ENCODE data around the gene ABCB11. TPM values are rescaled to one million over a fixed set of nuclear protein-coding genes. Genes with fewer than 3 reads are reported as not detected.

Gene ABCB11
- total RNA-seq, 1 donor from 2014 or later: 0.18 TPM

GRCh38 chr2:168897449-168897848, 133.7 kb downstream of the ABCB11 start:
- no peaks in the 10 kb centered on the region for H3K4me1 Mint-ChIP-seq
- no peaks in the 10 kb centered on the region for H3K36me3 Mint-ChIP-seq
- no peak for TF ChIP-seq CTCF (IDR thresholded peaks at IDR 0.05; ENCODE audit: unreplicated experiment)
- H3K27me3 Mint-ChIP-seq (ENCODE audit: low read depth): peaks cover 11% of the 10 kb centered on the region
- no peak overlapping the region for H3K27ac Mint-ChIP-seq
- H3K9me3 Mint-ChIP-seq: no peaks in the 10 kb centered on the region
- DNase-seq (ENCODE audit: low spot score in 2 of 2, unreplicated experiment in 2 of 2): no peak
- H3K4me3 Mint-ChIP-seq: no peak overlapping the region

DNA sequence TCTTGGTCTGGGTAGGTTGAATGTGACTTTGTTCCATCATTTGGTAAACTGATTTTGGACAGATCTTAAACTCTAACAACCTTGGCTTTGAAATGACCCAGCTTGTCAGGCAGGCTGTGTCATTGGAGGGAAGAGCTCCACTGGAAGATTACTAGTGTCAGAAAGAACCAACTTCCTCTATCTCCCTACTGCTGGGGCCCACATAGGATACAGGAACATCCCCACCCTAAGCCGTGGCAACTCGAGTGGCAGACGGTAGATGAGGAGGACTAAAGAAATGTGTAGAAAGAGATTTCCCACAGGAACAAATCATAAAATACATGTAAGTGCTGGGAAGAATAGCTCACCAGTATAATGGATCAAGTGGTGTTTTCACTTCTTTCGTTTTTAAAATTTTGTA, 134.3 kb downstream of the ABCB11 start:
- Mint-ChIP-seq H3K27ac (no peak overlapping the region), H3K4me1 (no peaks in the 10 kb centered on the region), H3K4me3 (no peak overlapping the region), H3K27me3 (ENCODE audit: low read depth) (peaks cover 16% of the 10 kb centered on the region), H3K36me3 (no peaks in the 10 kb centered on the region), H3K9me3 (no peaks in the 10 kb centered on the region)
- no peak for TF ChIP-seq CTCF (IDR thresholded peaks at IDR 0.05; ENCODE audit: unreplicated experiment)
- DNase-seq (ENCODE audit: low spot score in 2 of 2, unreplicated experiment in 2 of 2): no peak

- no peak for TF ChIP-seq CTCF (IDR thresholded peaks at IDR 0.05; ENCODE audit: unreplicated experiment)
- no peaks in the 10 kb centered on the region for H3K9me3 Mint-ChIP-seq
- no peak overlapping the region for H3K4me3 Mint-ChIP-seq
- H3K4me1 Mint-ChIP-seq: peaks cover 1% of the 10 kb centered on the region
- H3K27me3 Mint-ChIP-seq (ENCODE audit: low read depth): peaks cover 14% of the 10 kb centered on the region
- DNase-seq (ENCODE audit: low spot score in 2 of 2, unreplicated experiment in 2 of 2): no peak
- H3K36me3 Mint-ChIP-seq: no peaks in the 10 kb centered on the region
- no peak overlapping the region for H3K27ac Mint-ChIP-seq
These were observed 135.4 kb downstream of the ABCB11 start for GRCh38 chr2:168895771-168896170.

GRCh38 chr2:168894720-168895119, 136.4 kb downstream of the ABCB11 start:
- no peak for DNase-seq (ENCODE audit: low spot score in 2 of 2, unreplicated experiment in 2 of 2)
- Mint-ChIP-seq H3K27ac (no peak overlapping the region), H3K9me3 (no peaks in the 10 kb centered on the region), H3K27me3 (ENCODE audit: low read depth) (peaks cover 10% of the 10 kb centered on the region), H3K4me3 (no peak overlapping the region), H3K4me1 (peaks cover 10% of the 10 kb centered on the region), H3K36me3 (no peaks in the 10 kb centered on the region)
- TF ChIP-seq CTCF (IDR thresholded peaks at IDR 0.05; ENCODE audit: unreplicated experiment): no peak

DNA sequence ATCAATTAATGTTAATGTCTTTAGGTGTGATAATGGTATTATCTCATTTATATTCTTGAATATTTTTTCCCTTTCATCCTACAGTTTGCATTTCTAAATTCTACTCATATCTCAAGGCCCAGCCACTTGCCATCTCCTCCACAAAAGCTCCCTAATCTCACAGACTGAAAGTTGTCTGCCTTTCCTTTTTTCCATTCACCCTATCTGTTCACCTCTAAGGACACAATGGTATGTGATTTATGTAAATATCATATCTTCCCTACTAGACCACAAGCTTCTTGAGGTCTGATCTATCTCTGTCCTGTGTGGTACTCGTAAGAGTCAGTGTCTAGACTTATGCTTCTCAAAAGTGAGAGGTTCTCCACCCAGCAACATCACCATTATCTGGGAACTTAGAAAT, 137.0 kb downstream of the ABCB11 start:
- Mint-ChIP-seq H3K27ac (no peak overlapping the region), H3K27me3 (ENCODE audit: low read depth) (peaks cover 10% of the 10 kb centered on the region), H3K4me3 (no peak overlapping the region), H3K4me1 (peaks cover 16% of the 10 kb centered on the region), H3K9me3 (no peaks in the 10 kb centered on the region), H3K36me3 (no peaks in the 10 kb centered on the region)
- DNase-seq (ENCODE audit: low spot score in 2 of 2, unreplicated experiment in 2 of 2): no peak
- no peak for TF ChIP-seq CTCF (IDR thresholded peaks at IDR 0.05; ENCODE audit: unreplicated experiment)

GRCh38 chr2:168892327-168892726, 138.8 kb downstream of the ABCB11 start:
- Mint-ChIP-seq H3K4me1 (peaks cover 17% of the 10 kb centered on the region), H3K4me3 (no peak overlapping the region), H3K9me3 (no peaks in the 10 kb centered on the region), H3K27ac (no peak overlapping the region), H3K27me3 (ENCODE audit: low read depth) (peaks cover 10% of the 10 kb centered on the region), H3K36me3 (peaks cover 5% of the 10 kb centered on the region)
- no peak for TF ChIP-seq CTCF (IDR thresholded peaks at IDR 0.05; ENCODE audit: unreplicated experiment)
- DNase-seq (ENCODE audit: low spot score in 2 of 2, unreplicated experiment in 2 of 2): no peak
